ENCODE results near the gene ARHGAP31.

DNA sequence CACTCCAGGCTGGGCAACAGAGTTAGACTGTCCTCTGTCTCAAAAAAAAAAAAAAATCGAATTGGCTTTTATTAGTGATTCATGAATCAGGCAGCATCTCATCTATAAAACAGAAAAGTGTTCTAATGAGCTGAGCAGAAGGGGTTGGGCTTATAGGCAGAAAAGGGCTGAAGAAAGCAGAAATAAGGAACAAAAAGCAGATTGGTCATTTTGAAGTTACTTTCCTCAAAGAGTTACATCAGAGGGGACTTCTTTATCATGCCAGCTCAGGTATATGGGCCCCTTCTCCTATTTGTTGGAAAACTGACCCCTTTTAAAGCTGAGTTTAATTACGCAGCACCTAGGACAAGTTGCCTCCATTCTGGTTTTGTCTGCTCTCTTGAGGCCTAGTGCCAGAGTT is 173.9 kb downstream of the ARHGAP31 start:
- TF ChIP-seq EP300 (IDR thresholded peaks at IDR 0.05) (no peak), POLR2A (IDR thresholded peaks at IDR 0.05) (no peak)
- TF ChIP-seq, protein P1, sequence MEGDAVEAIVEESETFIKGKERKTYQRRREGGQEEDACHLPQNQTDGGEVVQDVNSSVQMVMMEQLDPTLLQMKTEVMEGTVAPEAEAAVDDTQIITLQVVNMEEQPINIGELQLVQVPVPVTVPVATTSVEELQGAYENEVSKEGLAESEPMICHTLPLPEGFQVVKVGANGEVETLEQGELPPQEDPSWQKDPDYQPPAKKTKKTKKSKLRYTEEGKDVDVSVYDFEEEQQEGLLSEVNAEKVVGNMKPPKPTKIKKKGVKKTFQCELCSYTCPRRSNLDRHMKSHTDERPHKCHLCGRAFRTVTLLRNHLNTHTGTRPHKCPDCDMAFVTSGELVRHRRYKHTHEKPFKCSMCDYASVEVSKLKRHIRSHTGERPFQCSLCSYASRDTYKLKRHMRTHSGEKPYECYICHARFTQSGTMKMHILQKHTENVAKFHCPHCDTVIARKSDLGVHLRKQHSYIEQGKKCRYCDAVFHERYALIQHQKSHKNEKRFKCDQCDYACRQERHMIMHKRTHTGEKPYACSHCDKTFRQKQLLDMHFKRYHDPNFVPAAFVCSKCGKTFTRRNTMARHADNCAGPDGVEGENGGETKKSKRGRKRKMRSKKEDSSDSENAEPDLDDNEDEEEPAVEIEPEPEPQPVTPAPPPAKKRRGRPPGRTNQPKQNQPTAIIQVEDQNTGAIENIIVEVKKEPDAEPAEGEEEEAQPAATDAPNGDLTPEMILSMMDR (IDR thresholded peaks at IDR 0.05), result no peak
